GM18507 (cell line): ENCODE measurements around the gene SLC22A1.
"Not testable (repeated sequence)": the region's sequence is repeated elsewhere in the genome, so short reads cannot be mapped to it uniquely, and the experiment has no call there.

Experiments used
- DNase-seq: peaks from one replicate; pipeline ENCODE4 v3.0.0; 2011; ENCODE audit warnings: low read depth; ENCODE audit not compliant: insufficient read length; ENCODE audit errors: extremely low spot score
- FAIRE-seq: peaks from 2 replicates; lab custom pipeline; 2011; peaks lifted over from hg19 to GRCh38; lab: Jason Lieb, UNC

The SLC22A1 gene

GRCh38 chr6:160121558-160121957, at the start of gene SLC22A1:
TSS of gene SLC22A1 (plus strand) at chr6:160121815. CDS start at chr6:160121936, 121 bp downstream.
- no peak for DNase-seq
- no peak for FAIRE-seq

- DNase-seq = no peak
- no peak for FAIRE-seq
Measured at GRCh38 chr6:160073272-160073671, 48.3 kb upstream of the SLC22A1 start.

- DNase-seq (no peak), FAIRE-seq (no peak)
Measured at GRCh38 chr6:160076009-160076408, 45.6 kb upstream of the SLC22A1 start.

GRCh38 chr6:160077024-160077423, 44.6 kb upstream of the SLC22A1 start:
- DNase-seq (no peak), FAIRE-seq (no peak)

GRCh38 chr6:160077526-160077925, 44.1 kb upstream of the SLC22A1 start:
- FAIRE-seq (no peak), DNase-seq (no peak)

GRCh38 chr6:160078883-160079685, 42.5 kb upstream of the SLC22A1 start:
- FAIRE-seq = no peak
- DNase-seq = no peak

GRCh38 chr6:160079686-160080043, 42.0 kb upstream of the SLC22A1 start:
- DNase-seq (no peak), FAIRE-seq (no peak)

GRCh38 chr6:160080097-160080496, 41.5 kb upstream of the SLC22A1 start:
- DNase-seq (no peak), FAIRE-seq (no peak)

- FAIRE-seq (no peak), DNase-seq (no peak)
Measured at GRCh38 chr6:160081398-160081797, 40.2 kb upstream of the SLC22A1 start.

- FAIRE-seq (no peak), DNase-seq (no peak)
Measured at GRCh38 chr6:160082627-160083026, 39.0 kb upstream of the SLC22A1 start.

GRCh38 chr6:160084198-160084776, 37.3 kb upstream of the SLC22A1 start:
- FAIRE-seq = no peak
- no peak for DNase-seq

GRCh38 chr6:160085226-160085625, 36.4 kb upstream of the SLC22A1 start:
- FAIRE-seq = no peak

GRCh38 chr6:160085713-160086505, 35.7 kb upstream of the SLC22A1 start:
- no peak for FAIRE-seq

More at GRCh38 chr6:160085226-160085625, 36.4 kb upstream of the SLC22A1 start:
- DNase-seq = no peak

GRCh38 chr6:160086754-160087153, 34.9 kb upstream of the SLC22A1 start:
- no peak for DNase-seq
- no peak for FAIRE-seq

More at GRCh38 chr6:160085713-160086505, 35.7 kb upstream of the SLC22A1 start:
- no peak for DNase-seq

- no peak for FAIRE-seq
- no peak for DNase-seq
Measured at GRCh38 chr6:160088069-160088783, 33.4 kb upstream of the SLC22A1 start.

GRCh38 chr6:160088784-160089533, 32.7 kb upstream of the SLC22A1 start:
- DNase-seq (no peak), FAIRE-seq (no peak)

GRCh38 chr6:160089534-160089897, 32.1 kb upstream of the SLC22A1 start:
- no peak for FAIRE-seq
- DNase-seq = no peak

- not testable (repeated sequence) for FAIRE-seq, DNase-seq
Measured at GRCh38 chr6:160090442-160091239, 31.0 kb upstream of the SLC22A1 start.
